Endometrium (tissue), 2 donors: ENCODE measurements around the gene ME3.
"Not testable (repeated sequence)": the region's sequence is repeated elsewhere in the genome, so short reads cannot be mapped to it uniquely, and the experiment has no call there.

Source experiments
- FAIRE-seq: peaks from 2 replicates; lab custom pipeline; 2012; peaks lifted over from hg19 to GRCh38; lab: Jason Lieb, UNC
- donor health status: control.
- donor health status: control.

The ME3 gene

GRCh38 chr11:86587264-86588193, 84.9 kb downstream of the ME3 start:
- no peak for FAIRE-seq

DNA sequence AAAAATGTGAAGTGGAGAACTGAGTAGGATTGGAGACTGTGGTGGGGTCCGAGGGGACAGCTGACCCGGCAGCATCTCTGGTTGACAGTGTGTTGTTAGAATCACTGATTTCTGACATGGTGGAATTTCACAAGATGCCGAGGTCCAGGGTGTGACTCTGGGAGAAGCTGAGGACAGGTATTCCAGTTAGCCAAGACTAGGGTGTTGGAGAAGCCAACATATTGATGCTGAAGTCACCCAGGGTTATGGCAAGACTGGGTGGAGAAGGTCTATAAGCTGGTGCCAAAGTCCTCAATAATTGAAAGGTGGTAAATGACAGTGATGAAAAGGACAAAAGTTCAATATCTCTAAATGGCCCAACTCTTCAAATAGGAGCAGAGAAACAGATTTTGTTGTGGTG, 86.1 kb downstream of the ME3 start:
- FAIRE-seq, result no peak

GRCh38 chr11:86582898-86583297, 89.5 kb downstream of the ME3 start:
- FAIRE-seq, result no peak

- FAIRE-seq, result no peak
Observed at GRCh38 chr11:86580535-86580934, 91.9 kb downstream of the ME3 start.

DNA sequence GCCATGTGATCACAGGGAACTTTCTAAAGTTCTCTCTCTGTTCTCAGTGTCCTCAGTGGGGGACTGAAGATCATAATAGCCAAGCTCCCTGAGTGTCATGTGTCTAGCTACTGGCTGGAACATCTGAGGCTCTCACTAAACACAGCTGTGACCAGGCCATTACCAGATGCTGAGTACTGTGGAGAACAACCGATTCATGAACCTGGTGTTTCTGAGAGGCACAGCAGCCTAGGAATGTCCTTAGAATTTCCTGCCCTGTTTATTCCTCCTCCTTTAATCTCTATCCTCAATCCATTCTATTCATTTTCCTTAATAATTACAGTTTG, 93.0 kb downstream of the ME3 start:
- FAIRE-seq, result no peak

GRCh38 chr11:86578727-86579405, 93.5 kb downstream of the ME3 start:
- no peak for FAIRE-seq

DNA sequence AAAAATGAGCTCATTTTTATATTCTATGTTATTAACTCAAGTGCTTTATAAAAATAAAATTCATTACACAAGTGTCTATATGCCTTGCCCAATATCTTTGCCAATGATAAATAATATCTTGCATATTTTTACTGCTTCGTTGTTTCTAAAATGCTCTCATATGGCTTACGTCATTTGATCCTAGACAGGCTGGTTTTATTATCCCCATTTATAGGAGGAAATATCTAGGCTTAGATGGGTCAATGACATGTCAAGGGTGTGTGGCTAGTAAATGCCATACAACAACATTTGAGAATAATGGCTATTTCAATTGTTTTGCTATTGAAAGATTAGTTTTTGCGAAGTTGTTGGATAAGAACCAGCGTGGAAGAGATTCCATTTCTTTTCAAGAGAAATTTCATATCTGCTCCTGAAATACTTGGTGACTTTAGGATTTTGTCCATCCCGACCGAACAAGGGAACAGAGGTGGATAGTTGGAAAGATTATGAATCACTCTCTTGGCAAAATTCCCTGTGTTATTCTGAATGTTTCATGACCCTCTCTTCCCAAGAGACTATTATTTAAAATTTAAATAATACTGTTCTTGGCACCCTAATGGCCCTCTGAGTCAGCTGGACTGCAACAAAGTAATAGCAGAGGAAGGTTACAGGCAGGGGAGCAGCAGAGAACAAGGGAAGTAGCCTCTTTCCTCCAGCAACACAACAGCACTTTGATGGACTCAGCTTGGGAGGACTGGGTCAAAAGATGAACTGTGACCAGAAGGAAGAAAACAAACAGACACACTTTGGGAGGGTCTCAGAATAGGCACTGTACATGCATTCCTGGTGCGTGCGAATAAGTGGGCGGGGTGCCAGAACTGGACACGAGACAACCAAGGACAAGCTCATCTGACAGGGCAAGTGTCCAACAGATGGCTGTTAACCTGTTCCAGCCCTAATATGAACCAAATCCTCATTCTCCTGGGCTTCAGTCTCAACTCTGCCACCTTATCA, 94.5 kb downstream of the ME3 start:
- peak; percentile 81 for FAIRE-seq

DNA sequence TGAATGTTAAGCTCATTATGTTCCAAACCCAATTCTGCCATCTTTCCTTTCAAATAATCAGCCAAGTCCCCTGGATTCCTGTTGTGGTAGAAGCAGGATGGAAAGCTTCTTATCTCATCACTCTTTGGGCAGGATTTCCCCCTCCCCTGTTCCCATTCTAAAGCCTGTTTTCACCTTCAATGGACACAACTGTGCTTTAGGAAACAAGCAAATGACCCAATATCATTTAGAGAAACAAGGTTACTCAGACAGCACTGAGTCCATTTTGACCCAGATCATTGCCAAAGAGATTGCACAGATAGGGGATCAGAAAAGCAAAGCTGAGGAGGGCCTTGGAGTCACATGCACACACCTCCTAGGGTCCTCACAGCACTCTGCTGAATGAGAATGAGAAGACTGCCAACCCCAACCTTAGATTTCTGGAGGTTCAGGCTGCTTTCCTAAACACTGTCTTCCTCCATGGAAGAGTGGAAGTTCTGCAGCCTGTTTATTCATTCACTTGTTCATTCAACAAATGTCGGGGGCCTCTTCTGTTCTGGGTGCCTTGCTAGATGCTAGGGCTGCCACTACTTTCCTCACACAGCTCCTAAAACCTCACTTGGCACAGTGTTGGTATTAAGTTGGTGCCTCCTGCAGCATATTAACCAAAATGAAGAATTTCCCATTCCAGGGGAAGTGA, 95.3 kb downstream of the ME3 start:
- no peak for FAIRE-seq

DNA sequence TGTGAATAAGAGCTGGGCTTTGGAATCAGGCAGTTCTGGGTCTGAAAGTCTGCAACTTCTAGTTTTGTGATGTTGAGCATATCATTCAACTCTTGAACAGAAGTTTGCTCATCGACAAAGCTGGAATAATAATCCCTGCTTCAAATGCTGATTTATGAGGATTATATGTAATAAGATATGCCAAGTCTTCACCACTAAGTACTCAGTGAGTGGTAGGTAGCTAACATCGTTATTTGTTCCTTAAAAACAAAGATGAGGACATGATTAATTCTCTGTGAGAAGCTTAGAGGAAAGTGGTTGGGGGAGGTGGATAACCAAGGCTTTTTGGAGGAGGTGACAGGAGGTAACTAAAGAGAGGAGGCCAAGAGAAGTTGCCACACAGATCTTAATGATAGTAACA, 96.5 kb downstream of the ME3 start:
- no peak for FAIRE-seq

- no peak for FAIRE-seq
Observed at GRCh38 chr11:86575208-86575855, 97.1 kb downstream of the ME3 start.

DNA sequence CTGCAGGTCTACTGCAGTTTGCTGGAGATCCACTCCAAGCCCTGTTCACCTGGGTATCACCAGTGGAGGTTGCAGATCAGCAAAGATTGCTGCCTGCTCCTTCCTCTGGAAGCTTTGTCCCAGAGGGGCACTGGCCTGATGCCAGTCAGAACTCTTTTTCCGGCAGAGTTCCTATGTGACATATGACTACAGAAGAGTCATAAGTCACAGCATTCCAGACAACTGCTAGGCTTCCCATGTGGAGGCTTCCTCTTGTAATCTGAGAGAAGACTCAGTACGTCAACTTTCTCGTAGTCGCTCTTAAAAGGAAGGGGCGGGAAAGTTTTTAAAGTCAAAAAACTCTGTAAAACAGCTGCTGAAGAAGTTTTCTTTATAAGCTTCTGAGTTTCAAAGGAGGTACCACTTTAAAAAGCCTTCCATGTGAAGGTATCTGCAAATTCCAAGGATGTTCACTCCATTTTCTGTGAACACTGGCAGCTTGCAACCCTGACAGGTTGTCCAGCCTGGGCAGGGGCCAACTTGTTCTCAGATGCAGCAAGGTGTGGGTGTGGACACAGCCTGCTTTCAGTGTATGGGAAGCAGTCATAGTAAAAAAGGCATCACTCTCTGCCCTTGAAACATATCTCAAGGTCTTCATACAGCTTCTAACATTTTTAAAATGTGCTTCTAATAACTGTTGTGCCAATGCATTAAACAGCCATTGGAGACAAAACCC, 97.8 kb downstream of the ME3 start:
- FAIRE-seq, result no peak

GRCh38 chr11:86571273-86571948, 101.0 kb downstream of the ME3 start:
- no peak for FAIRE-seq

GRCh38 chr11:86570451-86570850, 102.0 kb downstream of the ME3 start:
- FAIRE-seq, result no peak

GRCh38 chr11:86570020-86570419, 102.4 kb downstream of the ME3 start:
- FAIRE-seq, result no peak

DNA sequence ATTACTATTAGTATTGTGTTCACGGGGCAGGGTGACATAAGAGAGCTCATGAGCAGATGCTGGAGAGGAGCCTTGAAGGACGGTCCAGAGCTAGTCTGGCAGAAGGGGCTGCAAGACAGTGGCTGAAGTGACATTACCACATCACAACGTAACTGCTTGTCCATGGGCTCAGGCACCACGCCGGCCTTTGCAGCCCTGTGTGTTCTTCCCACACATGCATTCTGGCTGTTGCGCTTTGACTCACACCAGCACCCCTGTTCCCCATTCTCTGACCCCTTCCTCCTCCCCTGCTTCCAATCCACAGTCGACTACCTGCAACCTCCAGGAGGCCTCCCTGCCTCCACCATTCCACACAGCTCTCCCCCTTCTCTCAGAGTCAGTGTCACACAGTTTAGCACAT, 103.3 kb downstream of the ME3 start:
- no peak for FAIRE-seq

DNA sequence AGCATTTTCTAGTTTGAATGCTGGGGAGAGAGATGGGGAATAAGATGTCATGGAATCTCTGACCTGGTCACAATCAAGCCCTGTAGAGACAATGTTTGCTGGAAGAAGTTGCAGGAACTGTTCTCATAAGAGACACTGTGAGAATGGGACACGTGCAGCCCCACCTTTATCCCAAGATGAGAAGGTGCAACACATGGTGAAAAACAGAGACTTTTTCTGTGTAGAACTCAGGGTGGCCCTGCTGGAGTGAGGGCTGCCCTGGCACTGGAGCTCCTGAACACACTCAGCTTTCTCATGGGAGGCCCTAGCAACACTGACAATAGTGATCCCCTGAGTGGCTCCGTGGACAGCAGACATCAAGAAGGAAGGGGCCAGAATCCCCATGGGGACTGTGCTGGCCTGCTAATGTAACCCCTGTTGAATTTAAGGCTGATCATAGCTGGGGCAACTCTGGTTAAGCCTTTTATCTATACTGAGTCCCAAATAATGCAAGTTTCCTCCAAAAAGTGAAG, 106.6 kb downstream of the ME3 start:
- no peak for FAIRE-seq

- no peak for FAIRE-seq
Observed at GRCh38 chr11:86565388-86565787, 107.0 kb downstream of the ME3 start.

GRCh38 chr11:86562842-86563241, 109.6 kb downstream of the ME3 start:
- FAIRE-seq, result not testable (repeated sequence)

GRCh38 chr11:86559311-86559945, 113.0 kb downstream of the ME3 start:
- no peak for FAIRE-seq
